Endothelial cell of umbilical vein (primary cell): ENCODE data around the gene DNAJC4.

Experiments used
- CTCF ChIP-seq, 2 donors: IDR thresholded peaks; 1 replicate in 1 of 2; 2 replicates in 1 of 2; pipeline ENCODE4 v1.5.1; 2011; ENCODE audit warnings: low read length in 2 of 2, mild to moderate bottlenecking in 2 of 2, moderate library complexity in 2 of 2, control low read depth in 1 of 2, inconsistent platforms in 1 of 2, low read depth in 1 of 2; ENCODE audit not compliant: insufficient read depth in 1 of 2; ENCODE audit errors: extremely low read depth in 1 of 2
- EZH2 ChIP-seq: IDR thresholded peaks from 2 replicates; pipeline ENCODE4 v1.6.1; 2012; ENCODE audit warnings: borderline replicate concordance, low read depth, mild to moderate bottlenecking, moderate library complexity, low read length, inconsistent platforms; ENCODE audit not compliant: severe bottlenecking
- FOS ChIP-seq: IDR thresholded peaks from 2 replicates; pipeline ENCODE4 v1.6.1; 2011; ENCODE audit warnings: mild to moderate bottlenecking, low read length, moderate library complexity, borderline replicate concordance; ENCODE audit not compliant: insufficient read depth
- POLR2A ChIP-seq: IDR thresholded peaks from 2 replicates; pipeline ENCODE4 v1.6.1; 2012; ENCODE audit warnings: low read depth, mild to moderate bottlenecking, control low read depth, low read length

DNA sequence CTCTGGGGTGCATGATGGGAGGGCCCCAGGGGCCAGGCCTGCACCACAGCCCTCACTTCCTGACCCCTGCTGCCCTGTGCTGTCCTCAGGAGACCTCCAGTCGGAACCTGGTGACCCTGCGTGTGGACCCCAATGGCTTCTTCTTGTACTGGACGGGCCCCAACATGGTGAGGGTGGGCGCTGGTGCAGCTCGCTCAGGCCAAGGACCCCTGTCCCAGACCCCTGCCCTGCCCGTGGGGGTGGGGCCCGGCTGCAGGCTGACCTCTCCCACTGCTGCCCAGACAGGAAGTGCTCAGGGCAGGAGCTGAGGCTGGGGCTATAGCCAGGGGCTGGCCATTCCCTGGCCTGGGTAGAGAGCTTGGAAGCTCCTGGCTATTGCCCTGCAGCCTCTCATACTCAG is 24.0 kb downstream of the DNAJC4 start:
- TF ChIP-seq POLR2A (no peak), EZH2 (no peak), CTCF (IDR thresholded peaks at IDR 0.05; ENCODE audit: extremely low read depth in 1 of 2, insufficient read depth in 1 of 2, low read depth in 1 of 2, low read length in 2 of 2) (no peak), FOS (no peak)
